Breast epithelium (tissue), 3 donors: ENCODE data around the gene TIMM44.

Experiments
- CTCF ChIP-seq, 3 donors: fragments of 450-650 bp; IDR thresholded peaks; one replicate each; pipeline ENCODE4 v1.5.1; 2016 to 2017; ENCODE audit warnings: antibody characterized with exemption in 3 of 3, mild to moderate bottlenecking in 3 of 3, moderate library complexity in 3 of 3
- POLR2AphosphoS5 ChIP-seq, 3 donors: sonication (generic); formaldehyde crosslinking; IDR thresholded peaks; one replicate each; pipeline ENCODE4 v1.6.1; 2017; ENCODE audit warnings: antibody characterized with exemption in 3 of 3

- no peak for TF ChIP-seq CTCF (IDR thresholded peaks at IDR 0.05)
- no peak for TF ChIP-seq POLR2AphosphoS5 (IDR thresholded peaks at IDR 0.05)
Measured at GRCh38 chr19:7898967-7899366, 44.5 kb downstream of the TIMM44 start.
